GM19238 (cell line): ENCODE results near the gene LTBP1.
A peak's percentile ranks its signal among the peaks of the same experiment; 100 is the strongest.

ENCODE experiments used
- DNase-seq: peaks from one replicate; pipeline ENCODE4 v3.0.0; 2011; ENCODE audit warnings: low spot score; ENCODE audit not compliant: insufficient read length

Gene LTBP1

DNA sequence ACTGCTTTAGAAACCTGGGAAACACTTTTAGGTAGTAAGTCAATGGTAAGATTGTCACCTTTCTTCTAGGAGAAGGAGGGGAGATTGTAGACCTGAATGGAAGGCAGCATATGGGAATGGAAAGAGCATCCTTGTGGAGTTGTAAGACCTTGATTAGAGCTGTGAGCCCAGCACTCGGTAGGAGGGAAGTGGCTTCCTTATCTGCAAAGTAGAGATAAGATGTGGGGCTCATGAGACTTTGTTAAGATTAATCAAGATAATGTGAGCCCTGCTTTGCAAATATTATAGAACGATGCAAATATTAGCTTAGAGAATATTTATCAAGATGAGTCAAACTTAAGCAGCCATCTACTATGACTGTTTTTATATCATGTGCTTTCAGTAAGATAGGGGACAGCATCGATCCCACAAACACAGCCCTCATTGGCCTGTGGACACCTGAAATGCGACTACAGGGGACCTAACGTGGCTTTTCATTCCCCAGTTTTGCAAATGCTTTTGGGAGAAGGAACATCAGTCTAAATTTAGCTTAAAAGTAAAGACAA lies 243.7 kb downstream of the LTBP1 start:
- no peak for DNase-seq

DNA sequence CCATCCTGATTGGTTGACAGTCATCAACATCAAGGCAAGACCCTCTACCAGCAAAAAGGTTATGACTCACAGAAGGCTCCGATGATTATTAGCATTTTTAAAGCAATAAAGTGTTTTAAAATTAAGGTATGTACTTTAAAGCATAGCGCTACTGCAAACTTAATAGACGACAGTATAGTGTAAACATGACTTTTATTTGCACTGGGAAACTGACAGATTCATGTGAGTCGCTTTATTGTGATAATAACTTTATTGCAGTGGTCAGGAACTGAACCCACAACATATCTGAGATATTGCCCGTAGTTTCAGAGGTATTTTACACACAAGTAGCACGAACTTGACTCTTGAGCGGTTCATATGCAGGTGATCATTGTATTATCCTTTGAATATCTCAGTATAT lies 249.1 kb downstream of the LTBP1 start:
- no peak for DNase-seq

DNA sequence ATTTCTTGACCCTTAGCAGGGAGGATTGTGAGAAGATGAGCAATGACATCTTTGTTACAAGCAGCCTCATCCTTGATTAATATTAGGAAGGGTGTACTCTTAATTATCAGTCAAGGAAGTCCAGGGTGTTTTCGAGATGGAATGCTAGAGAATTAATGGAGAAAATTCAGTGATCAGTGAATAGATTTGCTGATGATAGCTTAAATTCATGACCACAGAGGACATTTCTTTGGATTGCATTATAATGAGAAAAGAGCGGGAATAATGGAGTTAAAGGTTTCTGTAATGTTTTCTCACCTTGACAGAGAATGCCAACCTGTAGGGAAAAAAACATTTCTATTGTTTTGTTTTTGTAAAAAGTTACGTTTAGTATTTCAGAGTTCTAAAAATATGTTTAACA lies 249.9 kb downstream of the LTBP1 start:
- DNase-seq: no peak

DNA sequence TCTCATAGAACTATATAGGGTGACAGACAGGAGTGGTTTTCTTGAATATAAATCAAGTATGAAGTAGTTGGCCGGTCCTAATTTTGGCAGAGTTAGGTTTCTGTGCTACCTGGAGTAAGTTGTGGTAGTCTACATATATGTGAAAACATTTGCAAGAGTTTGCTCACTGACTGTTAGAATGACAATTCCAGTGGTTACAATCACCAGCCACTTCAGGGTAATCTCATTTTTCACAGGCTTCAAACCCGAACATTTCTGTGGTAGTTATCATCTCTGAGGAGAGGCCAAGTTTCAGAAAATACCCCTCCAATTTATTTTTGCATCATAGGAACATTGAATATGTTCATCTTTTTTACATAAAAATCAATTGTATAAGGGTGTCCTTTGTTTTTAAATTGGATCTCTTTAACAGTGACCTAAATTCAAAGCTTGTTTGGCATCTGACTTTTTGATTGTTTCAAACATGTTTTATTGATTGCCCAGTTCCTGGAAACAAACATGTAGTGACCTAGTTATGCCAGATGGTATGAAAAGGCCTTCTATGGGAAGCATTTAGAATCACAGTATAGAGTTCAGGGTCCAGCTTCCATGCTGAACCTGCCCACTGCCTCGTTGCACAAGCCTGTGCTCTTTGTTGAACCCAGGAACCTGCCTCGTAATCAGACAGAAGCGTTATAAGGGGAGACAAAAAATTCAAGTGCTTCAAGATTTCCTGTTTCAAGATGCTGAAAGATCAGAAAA lies 250.6 kb downstream of the LTBP1 start:
- no peak for DNase-seq

DNA sequence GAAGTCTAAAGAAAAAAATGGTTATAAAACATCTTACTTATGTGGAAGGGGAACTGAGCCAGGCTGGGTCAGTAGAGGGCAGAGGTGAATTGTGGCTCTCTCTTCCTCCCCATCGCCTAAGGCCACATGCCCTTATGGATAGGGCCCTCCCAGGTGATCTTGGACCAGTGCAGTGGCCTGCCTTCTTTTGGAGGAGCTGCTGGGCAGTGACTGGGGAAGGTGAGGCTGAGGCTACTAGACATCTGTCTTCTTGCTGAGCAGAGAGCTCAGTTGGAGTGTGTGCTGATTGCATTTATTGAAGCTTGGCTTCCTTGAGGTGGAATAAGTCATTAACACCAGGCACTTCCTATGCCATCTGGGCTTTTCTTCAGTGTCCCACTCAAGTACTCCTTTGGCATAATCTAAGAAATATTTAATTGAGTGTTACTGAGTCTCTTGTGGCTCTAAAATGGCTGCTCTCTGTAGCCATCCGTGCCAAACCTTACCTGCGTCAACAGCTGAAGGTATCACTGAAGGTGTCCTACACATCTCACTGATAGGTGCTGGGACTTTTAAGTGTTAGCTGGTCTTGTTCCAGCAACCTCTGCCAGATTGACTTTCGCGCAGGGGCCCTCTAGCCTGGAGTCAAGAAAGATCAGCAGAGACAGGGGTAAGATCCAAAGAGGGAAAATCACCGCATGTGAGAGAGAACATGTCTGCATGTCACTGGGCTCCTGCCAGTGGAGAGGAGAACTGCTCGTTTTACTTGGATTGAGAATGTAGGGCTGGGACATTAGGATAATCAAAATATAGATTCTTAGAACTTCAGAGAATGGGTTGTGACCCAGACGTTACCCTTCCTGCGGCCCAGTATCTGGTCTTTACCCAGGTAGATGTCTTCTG lies 256.1 kb downstream of the LTBP1 start:
- no peak for DNase-seq

DNA sequence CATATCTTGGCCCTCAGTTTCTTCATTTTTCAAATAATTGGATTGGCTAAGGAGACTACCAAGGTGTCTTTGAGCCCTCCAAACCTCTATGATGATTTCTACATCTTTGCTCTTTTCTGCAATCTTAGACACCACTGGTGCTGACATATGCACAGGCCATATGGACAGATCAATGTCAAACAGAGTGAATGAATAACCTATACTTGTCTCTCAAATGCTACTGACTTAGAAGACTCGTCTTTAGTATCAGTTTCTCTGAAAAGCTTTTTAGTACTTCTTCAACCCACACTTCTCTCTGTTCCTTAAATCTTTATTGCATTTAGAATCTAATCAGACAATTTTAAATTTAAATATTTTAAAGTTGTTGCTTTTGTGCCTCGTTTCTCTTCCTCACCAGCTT lies 258.2 kb downstream of the LTBP1 start:
- no peak for DNase-seq

DNA sequence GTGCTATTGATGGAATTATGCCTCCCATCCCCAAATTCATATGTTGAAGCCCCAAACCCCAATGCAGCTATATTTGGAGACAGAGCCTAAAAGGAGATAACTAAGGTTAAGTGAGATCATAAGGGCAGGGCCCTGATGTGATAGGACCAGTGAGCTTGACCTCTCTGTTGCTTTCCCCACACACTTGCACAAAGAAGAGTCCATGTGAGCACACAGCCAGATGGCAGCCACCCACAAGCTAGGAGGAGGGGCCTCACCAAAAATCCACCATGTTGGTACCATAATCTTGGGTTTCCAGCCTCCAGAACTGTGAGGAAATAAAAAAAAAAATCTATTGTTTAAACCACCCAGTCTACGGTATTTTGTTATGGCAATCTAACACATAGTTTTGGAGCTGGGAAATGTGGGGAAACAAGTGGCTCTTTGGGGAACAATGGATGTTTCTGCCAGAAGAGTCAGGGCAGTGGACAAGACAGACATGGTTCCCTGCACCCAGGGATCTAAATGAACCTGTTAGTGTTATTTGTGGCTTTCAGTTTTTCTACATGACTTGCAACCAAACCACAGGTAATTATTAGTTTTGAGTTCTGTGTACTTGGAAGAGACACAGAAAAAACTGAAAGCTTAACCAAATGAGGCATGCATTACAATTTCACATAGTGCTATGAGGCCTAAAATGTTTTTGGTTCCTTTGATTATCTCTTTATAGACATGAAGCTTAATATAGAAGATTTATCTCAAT lies 259.1 kb downstream of the LTBP1 start:
- peak; percentile 13 for DNase-seq

DNA sequence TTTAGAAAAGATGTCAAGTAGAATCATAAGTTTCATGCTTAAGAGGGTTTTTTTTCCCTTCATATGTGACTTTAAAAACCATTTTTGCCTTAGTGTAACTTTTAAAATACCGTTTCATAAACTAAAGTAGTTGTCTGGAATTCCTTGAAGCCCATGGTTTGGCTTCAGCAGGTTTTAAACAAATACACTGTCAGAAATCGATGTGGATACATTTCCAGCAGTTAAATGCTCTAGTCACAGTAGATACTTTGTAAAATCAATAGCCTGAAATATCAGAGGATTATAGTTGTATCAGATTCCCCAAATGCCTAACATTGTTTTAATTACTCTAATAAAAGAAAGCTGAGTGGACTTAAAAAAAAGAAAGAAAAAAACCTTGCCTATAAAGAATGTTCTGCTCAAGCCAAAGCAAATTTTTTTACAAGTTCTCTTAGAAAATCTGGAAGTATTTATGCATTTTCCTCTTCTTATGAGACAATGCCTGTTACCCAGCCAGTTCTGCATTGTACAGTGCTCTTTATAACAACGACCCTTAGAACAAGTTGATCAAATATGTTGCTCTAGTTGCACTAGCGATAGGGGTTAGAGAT lies 260.5 kb downstream of the LTBP1 start:
- no peak for DNase-seq

DNA sequence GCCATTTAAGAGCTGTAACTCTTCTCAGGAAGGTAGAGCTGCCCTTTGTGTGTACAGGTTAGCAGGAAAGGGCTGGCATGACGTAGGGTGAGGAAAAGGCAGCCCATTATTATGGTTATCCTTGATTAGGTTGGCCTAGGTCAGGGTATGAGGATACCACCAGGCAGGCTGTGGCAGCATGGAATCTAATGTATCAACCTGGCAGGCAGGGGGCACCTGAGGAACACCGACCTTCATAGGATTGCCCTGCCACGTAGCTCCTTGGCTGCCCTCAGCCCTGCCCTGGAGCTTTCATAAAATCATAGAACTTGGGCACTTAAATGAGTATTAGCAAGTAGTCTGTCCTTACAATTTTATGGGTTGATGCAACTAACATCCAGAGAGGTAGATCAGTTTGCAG lies 261.6 kb downstream of the LTBP1 start:
- DNase-seq: no peak

DNA sequence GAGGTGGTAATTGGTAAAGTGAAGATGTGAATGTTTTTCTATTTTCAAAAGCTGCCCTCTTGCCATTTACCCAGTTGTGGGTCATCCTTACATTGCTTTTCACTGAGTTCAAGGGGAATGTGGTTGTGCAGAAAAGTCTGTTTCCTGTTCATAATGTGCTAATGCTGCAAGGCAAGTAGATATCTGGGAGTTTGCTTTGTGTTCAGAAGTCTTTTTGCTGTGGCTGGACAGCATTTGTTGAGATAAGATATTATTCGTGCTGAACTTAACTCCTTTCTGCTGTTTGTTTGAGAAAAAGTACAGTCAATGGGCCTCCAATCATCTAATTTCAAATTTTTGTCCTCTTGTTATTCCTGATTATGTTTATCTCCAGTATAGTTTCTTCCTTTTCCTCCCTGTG lies 263.2 kb downstream of the LTBP1 start:
- DNase-seq: no peak

DNA sequence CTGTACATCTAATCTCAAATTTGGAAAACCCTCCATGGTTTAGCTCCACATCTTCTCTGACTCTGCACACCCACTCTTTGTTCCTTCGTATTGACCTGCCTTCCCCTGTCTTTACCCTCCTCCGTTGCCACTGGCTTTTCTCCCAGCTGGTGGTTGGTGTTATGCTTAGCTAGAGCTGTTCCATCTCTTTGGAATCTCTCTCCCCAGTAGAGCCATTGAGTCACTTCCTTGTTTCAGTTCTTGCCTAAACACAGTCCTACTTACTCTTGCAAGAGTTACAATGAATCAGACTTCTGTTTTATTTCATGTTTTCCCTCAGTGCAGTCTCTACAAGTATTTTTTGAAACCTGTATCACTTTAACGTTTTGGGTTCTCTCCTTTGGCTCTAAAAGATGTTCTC lies 263.9 kb downstream of the LTBP1 start:
- no peak for DNase-seq

DNA sequence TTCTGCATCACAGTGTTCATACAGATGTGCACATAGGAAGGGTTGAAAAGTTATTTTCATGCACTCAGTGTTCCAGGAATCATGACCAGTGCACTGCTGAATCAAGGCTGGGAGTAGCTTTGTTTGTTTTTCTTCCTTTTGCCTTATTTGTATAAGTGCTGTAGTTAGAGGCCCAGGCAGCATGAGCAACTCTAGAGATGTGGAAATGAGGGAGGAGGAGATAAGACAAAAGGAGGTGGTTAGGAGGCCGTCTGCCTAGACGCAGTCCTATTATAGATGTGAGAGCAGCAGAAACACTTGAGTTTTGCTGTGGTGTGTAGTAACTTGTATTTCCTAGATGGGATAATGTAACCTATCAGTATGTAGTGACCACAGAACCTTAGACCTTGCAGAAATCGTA lies 265.4 kb downstream of the LTBP1 start:
- DNase-seq: no peak

DNA sequence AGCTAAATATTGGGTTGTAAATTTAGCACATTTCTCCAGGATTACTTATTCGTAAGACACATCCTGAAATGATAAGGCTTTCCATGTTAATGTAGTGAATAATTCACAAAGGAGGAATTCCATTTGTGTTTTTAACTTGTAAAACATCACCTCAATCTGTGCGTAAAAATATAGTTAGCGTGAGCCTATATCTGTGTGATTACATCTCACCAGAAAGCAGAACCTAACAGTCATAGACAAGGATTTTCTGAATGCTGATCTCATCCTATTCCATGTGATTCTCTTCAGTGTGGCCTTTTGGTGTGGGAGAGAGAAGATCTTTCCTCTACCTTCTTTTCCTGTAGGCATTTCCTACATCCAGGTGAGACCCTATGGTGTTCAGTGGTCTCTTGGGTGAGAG lies 266.5 kb downstream of the LTBP1 start:
- no peak for DNase-seq

DNA sequence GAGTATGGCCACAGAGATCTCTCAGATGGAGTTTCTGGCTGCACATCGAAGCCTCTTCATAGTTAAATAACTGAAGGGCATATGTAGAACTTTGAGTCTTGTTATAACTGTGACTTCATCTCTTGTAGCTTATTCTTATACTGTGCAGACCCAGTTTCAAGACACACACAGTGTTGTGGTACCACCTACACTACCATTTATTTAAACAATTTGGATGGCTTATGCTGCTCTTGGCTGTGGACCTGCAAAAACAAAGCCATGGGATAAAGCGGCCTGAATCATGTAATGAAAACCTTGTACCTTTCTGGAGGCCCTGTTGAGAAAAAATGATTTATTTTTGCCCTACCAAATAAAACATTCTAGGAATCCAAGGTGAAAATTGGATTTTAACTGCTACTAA lies 266.9 kb downstream of the LTBP1 start:
- DNase-seq: no peak

DNA sequence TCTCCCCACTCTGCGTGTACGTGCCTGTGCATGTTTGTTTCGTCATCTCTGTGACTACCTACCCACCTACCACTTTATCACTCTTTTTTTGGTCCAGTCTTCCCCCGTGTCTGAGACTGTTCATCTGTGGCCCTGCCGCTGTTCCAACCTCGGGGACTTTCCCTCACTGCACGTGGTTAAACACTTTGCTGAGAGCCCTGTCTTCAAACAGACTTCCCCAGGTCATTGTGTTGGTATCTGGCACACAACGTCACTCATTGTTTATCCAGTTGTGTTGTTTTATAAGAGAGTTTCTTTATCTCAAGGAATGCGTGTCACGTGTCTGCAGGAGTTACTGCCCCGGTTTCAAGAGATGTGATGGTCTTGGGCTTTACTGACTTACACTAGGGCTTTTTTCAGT lies 267.7 kb downstream of the LTBP1 start:
- no peak for DNase-seq

DNA sequence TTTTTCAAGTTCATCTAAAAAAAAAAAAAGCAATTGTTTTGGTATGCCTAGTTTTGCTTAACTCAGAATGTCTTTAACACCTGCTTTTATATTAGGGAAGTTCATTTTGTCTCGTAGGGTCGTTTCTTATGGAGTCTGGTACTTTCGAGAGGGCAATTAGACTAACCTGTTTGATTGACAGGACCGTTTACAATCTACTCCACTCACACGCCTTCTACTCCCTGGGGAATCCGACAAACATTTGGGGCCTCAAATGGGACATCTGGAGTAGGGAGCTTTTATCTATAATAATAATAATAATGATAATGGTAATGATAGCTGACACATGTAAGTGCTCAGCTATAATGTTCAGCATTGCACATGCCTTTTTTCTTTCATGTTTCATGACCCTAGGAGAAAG lies 268.1 kb downstream of the LTBP1 start:
- no peak for DNase-seq

DNA sequence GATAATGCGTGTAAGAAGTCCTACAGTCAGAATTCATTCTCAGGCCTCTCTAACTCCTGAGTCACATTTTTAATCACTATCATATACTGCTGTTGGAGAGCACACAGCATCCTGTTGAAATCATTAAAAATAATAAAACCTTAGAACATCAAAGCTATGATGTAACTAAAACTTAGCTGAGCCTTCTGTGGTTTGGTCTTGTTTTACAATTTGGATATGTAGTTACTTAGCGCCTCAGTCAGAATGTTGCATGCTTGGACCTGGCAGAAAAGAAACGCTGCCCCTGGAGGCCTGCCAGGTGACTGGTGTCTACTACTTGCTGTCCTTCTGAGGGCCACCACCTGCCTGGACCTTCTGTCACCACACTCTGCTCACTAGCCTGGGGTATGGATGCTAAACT lies 268.5 kb downstream of the LTBP1 start:
- no peak for DNase-seq

DNA sequence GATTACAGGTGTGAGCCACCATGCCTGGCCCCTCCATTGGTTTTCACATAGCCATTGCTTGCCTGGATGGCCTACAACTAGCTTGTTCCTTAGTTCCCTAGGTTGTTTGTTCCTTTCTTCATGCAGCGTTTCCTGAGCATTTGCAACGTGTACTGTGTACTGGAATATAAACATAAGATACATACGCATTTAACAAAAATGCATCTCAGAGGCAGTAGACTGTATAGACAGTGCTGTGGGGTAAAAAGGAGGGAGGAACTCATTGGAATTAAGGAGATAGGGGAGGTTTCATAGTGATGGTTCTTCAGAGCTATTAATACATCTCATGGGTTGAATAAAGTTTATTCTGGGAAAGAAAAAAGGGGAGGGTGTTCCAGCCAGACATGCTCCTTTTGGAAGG lies 269.2 kb downstream of the LTBP1 start:
- DNase-seq: no peak

DNA sequence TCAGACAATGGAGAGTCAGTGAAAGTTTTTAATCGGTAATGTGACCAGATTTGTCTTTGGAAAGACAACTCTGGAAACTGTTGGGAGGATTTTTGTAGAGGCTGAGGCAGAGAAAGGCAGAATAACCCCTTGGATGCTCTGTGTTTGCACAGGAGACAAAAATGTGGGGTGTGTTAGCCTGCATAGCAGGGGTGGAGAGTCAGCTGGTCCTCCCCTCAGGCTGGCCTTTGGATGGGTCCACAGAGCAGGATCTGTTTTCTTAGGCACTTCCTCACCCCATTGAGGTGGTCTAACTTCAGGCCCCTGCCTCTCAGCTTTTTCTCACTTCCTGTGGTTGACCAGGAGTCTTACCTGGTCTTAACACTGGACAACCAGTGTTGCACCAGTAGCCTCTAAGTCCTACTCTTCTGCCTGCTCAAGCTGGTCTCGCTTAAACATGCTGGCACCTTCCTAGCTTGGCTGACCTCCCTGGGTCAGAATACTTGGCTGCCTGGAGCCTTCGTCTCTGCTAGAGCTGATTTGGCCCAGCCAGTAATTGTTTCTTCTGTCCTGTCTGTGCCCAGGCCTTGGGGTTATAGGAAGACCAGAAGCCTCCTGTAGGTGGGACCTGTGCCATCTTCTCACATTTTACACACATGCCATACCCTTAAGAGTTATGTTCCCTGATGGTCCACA lies 269.9 kb downstream of the LTBP1 start:
- DNase-seq: no peak

DNA sequence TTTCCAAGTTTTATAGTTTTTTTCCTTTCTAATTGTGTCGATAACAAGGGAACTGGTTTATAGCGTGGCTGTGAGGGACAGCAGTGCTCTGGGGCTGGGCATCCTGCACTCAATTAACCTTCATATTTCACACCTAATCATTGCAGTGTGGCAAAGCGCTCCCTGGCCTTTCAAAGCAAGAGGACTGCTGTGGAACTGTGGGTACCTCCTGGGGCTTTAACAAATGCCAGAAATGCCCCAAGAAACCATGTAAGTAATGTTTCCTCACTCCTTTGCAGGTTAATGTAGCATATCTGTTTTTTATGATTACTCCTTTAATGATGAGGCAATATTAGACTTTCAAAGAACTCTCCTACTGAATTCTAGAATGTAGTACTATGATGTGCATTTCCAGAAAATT lies 270.7 kb downstream of the LTBP1 start:
- DNase-seq: no peak

DNA sequence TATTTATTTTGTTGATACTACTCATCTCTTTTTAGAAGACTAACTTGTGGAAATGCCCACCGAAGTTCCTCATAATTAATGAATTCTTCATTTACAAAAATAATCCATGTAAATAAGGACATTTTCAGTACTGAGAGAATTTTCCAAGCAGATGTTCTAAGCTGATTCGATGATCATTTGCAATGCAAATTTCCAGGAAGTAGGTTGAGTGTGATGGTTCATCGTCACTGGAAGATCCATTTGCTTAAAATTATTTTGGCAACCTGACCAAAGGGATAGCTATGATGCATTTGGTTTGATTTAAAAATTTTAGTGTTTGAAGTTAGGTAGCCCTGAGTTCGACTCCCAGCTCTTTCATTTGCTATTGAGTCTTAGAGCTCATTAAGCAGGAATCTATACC lies 272.4 kb downstream of the LTBP1 start:
- DNase-seq: no peak
